ENCODE data around the gene TECTA.
A peak's percentile ranks its signal among the peaks of the same experiment; 100 is the strongest.

Gene TECTA

DNA sequence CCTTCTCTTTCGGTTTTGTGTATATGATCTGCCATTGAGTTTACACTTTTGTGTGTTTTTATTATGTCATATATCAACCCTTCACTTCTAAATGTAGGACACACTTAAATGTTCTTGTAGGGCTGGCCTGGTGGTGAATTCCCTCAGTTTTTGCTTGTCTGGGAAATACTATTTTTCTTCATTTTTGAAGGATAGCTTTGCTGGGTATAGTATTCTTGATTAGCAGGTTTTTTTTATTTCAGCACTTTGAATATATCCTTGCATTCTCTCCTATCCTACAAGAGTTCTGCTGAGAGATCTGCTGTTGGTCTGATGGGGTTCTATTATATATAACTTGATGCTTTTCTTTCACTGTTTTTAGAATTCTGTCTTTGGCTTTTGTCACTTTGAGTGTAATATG, 79.1 kb downstream of the TECTA start:
- no peak for DNase-seq

DNA sequence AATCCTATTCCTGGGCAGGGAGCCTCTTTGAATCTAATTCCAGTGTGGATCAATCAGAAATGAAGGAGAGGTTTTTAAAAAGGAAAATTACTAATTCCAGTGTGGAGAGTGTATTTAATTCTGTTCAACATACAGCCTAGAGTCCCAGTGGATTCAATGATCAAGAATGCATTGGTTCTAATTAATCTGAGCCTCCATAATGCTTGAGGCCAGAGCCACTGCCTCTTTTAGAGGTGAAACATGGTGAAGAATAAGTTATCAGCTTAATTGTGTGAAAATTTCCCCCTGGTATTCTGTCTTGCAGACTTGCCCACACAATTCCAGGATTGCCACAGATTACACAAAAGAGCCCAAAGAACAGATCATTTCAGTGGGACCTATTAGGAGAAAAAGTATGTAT, 87.7 kb downstream of the TECTA start:
- no peak for DNase-seq

DNA sequence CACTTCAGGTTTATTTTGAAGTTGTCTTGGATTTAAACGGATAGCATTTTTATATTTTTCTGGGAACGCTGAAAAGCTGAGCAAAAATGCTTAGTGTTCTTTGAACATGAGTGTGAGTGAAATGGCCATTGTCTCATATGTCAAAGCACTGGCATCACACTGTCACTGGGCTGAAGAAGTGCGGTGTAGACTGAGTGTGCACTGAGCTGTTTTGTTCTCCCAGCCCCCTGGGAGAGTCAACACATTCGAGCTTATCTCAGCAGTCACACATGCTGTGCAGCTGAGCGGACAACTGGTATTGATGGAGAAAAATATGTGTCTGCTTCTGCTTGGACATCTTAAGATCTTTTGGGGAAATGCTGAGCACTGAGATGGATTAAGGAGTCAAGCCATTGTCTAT, 90.8 kb downstream of the TECTA start:
- no peak for DNase-seq

DNA sequence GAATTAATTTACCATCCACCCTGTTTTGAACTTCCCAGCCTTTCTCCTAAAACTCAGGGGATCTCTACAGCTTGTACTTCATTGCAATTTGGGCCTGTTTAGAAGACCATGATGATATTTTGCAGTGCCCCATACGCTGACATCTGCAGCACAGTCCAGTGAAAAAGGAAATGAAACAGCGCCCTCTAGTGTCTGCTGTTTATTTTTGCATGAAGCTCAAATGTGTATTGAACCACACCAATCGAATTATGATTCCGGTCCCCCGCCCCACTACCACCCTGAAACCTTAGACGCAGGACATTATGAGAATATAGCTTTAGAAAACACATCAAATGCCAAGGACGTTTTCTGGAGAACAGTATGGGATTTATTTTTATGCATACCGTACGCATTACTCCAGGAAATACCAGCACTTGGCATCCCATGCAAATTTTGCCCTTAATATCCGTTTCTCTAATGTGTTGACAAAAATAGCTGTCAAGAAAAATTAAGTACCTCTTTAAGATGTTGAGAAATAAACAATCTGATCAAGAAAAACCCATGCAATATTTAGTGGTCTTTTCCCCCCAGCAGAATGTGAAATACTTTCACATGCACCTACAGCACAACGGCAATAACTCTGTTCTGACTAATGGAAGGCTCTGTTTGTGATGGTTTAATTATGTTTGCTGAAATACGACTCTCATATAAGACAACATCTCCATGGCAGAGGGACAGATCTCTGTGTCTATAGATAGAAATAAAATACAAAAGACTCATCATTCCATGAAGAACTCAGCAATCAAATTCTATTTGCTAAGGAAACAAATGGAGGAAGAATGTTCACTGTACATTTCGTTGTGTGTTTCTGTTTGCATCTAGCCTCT, 93.9 kb downstream of the TECTA start:
- DNase-seq = peak; percentile 83

DNA sequence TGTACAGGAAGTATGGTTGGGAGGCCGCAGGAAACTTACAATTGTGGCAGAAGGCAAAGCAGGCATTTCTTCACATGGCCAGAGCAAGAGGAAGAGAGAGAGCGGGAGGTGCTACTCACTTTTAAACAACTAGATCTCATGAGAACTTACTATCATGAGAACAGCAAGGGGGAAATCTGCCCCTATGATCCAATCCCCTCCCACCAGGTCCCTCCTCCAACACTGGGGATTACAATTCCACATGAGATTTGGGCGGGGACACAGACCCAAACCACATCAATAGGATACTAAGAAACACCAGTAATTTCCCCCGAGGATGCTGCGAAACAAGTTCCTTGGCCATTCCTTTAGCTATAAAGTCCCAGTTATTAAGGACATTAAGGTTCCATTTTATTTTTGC, 97.4 kb downstream of the TECTA start:
- no peak for DNase-seq

DNA sequence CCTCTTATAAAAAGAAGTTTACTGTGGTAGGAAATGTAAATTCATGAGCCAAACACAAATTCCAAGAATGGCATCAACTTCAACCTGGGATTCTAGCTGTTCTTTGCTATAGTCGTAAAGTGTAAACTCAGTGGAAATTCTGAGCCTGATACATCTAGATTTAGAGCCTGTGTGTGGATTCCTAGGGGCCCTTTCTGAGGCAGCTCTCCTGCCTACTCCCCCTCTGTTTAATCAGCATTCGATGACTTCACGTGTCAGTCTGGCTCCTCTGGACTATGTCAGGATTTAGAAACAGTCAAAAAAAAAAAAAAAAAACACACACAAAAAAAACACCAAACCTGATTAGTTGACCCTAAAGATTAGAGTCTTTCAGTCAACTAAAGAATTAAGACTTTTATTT, 98.5 kb downstream of the TECTA start:
- DNase-seq = no peak

DNA sequence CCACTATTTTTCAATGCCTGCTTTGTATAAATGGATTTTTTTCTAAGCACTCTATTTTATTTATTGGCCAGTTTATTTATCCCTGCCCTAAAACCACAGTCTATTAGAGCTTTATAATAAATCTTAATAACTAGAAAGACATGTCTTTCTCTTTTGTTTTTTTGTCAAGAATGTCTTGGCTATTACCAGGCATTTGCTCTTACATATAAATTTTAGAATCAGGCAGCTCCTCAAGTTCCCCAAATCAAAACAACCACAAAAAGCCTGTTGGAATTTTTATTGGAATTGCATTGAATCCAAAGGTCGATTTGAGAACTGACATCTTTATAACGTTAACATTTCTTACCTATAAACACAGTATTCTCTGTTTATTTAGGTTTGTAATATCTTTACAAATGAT, 105.8 kb downstream of the TECTA start:
- DNase-seq = no peak

DNA sequence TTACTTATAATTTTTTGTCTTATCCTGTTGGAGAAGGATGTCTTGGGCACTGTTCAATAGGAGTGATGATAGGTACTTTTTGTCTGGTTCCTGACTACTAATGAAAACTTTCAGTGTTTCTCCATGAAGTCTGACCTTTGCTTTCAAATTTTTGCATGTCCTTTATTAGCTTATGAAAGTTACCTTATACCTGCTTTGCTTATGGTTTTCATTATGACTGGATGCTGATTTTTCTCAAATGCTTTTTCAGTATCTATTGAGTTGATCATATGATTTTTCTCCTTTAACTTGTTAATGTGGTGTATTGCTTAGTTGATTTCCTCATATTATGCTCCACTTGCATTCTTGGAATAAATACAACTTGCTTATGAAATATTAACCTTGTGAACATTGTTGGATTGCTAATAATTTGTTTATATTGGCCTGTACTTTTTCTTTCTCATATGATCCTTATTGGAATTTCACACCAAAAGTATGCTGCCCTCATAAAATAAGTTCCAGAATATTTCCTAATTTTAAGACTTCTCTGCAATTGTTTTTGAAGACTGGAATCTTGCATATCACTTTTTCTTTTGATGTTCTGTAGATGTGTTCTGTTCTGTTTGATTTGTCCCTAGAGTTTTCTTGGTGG, 106.6 kb downstream of the TECTA start:
- no peak for DNase-seq

DNA sequence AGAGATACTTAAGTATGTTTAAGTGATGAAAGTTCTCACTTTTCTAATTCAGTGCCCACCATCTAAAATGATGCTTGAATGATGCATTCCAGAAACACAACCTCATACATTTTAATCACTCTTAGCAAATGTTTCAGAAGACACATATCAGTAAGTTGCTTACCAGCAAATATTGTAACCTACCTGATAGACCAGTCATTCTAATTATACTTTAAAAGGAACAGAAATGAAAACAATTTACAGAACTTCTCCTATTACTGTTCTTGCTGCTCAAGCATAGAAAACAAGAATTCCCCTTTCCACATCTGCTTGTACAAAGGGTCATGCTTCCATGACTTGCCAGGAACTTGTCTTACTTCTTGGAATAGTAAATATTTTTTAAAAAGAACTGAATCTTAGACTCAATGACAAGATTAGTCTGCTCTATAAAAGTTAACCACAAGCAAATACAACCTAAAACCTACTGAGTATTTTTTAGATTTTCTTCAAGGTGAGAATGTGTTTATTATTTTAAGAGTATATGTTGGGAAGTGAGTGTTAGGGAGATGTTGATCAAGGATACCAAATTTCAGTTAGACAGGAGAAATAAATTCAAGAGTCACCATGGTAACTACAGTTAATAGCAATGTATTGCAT, 109.5 kb downstream of the TECTA start:
- DNase-seq = no peak

DNA sequence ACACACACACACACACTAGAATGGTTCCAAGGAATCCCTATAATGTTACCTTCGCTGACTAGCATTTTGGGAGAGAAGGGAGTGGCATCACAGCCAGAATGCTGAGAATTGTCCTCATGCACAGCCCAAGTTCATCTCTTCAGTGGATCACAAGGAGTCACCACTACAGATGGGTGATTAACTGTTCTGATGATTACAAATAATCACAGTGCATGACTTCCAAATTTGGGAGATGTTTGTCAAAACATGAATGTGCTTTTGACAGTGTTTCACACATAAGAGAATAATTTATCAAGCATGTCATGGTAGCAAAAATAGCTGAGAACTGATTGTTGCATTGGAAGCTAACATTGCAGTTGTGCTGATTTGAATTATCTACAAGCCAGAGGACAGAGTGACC, 110.6 kb downstream of the TECTA start:
- DNase-seq = no peak

DNA sequence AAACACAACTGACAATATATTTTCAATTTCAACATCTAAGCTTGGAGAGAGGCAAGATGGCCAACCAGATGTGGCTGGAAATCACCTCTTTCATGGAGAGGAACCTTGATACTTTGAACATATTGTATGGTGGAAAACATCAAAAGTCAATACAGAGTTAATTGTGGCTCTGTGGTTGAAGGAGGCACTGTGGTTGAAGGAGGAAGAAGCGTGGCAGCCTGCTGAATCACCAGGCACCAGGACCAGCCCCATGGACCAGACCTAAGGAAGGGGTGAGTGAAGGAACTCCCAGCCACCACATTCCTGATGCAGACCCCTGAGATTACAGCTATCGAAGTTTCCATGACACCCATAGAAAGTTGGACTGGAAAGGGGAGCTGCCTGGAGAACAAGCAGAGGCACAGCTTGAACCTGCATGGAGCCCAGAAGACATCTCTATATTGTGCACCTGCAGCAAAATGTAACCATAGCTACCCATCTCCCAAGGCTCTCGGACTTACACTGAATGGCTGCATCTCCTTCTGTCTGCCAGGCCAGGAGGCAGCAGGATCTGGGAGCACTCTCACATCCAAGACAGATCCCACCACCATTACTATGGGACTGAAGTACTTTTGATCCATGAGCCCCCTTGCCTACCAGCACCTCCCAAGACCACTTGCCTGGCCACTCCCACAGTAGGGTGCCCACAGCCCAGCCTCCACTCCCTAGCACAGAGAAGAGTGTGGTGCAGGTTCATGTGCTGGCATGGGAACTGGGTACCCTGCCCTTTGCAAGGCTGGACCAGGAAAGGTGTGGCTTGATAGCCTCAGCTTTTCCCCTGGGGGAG, 111.7 kb downstream of the TECTA start:
- DNase-seq = peak; percentile 25

DNA sequence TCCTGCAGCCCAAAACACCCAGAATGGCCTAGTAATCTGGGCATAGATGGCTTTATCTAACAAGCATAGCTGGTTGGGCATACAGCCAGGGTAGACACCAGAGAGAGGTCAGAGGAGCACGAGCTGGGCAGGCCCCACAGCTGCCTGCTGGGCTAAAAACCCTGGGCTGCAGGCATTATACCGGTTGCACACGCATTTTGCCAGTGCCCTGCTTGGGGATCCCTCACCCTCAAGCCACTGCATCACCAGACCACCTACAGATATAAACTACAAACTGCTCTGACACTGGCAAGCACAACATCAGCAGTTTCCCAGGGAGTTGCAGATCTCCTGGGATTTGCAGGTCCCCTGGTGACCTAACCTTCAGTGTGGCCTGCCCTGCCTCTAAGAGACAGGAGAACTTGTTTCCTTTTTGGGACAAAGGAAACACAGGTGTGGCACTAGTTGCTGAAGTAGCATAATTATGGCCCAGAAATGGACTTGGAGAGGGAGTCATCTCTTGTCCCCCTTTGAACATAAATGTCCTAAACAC, 112.4 kb downstream of the TECTA start:
- DNase-seq = peak; percentile 63

DNA sequence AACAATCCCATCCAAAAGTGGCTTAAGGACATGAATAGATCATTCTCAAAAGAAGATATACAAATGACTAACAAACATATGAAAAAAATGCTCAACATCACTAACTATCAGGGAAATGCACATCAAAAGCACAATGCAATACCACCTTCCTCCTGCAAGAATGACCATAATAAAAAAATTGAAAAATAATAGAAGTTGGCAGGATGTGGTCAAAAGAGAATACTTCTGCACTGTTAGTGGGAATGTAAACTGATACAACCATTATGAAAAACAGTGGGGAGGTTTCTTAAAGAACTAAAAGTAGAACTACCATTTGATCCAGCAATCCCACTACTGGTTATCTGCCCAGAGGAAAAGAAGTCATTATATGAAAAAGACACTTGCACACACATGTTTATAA, 113.8 kb downstream of the TECTA start:
- no peak for DNase-seq

DNA sequence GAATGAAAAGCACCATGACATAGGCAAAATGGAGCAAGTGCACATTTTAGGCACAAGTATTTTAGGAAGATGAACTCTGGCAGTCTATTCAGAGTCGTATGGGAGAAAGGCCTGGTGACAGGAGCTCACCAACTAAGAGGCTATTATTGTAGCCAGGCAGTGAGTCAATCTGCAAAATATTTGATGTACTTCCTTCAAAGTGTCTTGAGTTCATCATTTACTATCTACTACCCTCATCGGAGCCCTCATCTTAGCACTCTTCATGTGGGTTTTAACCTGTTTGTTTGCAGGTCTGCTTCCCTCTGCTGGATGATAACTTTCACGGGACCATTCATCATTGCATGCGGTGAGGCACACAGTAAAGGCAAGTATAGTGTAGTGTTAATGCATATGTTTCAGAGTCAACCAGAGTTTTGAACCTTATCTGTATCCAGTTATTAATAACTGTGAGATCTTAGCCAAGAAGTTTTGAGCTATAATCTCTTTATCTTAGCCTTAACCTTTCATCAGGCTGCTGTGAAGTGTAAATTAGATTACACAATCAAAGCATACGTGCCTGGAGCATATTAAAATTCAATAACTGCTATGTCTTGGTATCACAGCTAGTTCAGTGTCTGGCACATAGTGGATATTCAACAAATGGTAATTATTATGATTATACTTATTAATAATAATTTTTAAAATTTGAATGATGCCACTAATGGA, 120.6 kb downstream of the TECTA start:
- no peak for DNase-seq

DNA sequence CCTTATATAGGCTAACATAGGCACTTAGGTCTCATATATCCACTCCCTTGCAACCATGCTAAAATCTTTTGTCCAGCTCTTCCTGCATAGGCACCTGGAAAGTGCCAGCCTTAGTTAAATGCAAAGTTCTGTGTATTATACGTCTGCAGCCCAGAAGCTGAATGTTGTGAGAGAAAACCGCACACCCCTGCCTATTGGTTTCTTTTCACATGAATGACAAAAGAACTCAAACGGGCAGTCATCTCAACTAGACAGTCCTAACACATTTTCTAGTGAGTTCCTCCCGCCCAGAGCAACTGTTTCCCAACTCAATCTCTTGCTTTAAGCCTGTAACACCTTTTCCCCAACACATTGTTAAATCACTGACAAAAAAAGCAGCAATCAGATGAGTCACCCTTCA, 122.1 kb downstream of the TECTA start:
- no peak for DNase-seq

DNA sequence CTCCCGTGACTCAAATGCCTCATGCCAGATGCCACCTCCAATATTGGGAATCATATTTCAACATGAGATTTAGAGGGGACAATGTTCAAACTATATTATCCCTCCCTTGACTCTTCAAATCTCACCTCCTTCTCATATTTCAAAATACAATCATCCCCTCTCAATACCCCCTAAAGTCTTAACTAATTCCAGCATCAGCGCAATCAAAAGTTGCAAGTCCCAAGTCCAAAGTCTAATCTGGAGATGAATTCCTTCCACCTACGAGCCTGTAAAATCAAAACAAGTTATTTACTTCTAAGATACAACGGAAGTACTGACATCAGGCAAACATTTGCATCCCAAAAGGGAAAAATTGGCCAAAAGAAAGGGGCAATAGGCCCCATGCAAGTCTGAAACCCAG, 124.3 kb downstream of the TECTA start:
- no peak for DNase-seq

DNA sequence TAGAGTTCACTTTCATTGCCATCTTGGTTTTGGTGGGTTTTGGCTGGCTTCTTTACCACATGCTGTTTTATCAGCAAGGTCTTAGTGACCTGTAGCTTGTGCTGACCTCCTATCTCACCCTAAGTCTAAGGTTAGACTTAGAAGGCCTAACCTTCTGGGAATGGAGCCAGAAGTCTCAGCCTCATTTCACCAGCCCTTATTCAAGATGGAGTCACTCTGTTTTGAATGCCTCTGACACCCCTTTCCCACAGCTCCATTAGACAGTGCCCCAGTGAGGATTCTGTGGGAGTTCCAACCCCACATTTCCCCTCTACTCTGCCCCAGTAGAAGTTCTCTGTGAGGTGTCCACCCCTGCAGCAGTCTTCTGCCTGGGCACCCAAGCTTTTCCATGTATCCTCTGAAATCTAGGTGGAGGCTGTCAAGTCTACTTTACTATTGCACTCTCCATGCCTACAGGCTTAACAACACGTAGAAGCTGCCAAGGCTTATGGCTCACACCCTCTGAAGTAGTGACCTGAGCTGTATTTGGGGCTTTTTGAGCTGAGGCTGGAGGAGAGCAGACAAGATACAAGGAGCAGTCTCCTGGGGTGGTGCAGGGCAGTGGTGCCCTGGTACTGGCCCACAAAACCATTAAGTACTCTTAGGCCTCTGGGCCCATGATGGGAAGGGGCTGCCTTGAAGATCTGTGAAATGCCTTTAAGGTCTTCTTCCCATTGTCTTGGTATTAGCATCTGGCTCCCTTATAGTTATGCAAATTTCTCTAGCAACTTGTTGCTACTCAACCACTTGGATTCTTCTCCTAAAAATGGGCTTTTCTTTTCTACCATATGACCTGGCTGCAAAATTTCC, 125.6 kb downstream of the TECTA start:
- DNase-seq = peak; percentile 22

DNA sequence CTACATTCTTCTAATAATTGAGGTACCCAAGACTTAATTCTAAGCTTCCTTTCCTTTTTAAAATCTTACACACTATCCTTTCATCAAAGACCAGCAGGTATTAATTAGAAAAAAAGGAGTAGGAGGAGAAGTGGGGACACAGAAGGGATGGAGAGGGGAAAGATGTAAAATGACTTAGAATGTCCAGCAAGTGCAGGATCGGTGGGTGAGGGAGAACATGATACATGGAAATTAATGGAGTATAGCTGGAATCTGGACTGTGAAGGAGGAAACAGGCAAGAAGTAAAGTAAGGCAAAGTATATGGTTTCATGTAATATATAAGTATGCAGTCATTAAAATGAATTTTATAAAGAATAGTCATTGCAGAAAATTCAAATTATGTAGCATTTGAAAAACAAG, 127.8 kb downstream of the TECTA start:
- DNase-seq = no peak

DNA sequence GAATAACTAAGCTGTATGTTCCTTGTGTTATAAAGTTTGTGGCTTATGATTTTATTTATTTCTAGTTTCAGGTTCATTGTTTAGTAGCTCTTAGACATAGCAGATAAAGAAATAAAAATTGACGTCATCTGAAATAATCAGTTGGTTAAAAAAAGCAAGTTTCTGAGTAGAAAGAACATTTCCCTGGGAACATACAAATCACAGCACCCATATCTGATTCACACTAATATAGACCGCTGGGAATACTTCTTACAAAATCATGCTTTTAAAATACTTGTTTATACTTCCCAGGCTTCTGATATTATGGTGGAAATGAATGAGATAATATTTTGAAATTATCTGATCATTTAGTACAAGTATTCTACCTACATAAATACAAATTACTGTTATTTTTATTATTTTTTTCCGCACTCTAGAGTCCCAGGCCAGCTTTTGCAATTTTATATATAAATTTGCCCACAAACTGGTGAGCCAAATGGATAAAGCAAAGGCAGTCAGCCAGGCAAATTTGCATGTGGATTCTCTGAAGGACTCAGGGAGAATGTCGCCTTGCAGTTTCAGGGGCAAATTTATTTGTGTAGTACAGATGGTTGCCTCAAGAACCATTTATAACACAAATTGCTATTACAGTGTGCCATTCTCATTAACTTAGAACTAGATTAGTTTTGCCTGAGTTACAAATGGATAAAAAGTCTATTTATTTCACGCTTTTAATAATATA, 128.6 kb downstream of the TECTA start:
- no peak for DNase-seq

DNA sequence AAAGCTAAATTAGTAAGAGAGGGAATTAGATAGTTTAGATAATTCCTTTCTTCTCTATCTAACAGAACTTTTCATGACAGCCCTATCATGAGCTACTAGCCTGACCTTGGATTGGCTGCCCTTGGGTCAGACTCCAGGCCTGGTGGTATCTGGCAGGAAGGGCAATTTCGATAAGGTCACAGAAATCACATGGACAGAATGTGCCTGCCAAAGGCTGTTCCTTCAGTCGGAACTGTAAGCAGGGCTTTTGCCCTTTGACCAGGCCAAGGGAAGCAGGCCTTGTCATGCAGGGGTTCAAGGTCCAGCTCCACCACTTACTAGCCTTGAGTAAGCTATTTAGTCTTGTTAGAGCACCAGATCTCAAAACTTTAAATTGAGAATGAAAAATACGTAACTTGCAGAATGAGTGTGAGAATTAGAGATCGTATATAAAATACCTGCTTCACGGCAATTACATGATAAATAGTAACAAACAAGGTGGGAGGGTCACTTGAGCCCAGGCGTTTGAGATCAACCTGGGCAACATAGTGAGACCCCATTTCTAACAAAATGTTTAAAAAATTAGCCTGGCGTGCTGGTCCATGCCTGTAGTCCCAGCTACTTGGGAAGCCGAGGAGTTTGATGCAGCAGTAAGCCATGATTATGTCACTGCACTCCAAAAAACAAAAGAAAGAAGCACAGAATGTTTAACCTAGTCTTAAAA, 130.7 kb downstream of the TECTA start:
- DNase-seq = no peak

Measured in hematopoietic multipotent progenitor cell treated with erythropoietin and hydrocortisone succinate and interleukin-3 and kit ligand, for 4 days (in vitro differentiated cells).